COLO668 (cell line): ENCODE data around the gene NLGN1.
"Not testable (repeated sequence)": the region's sequence is repeated elsewhere in the genome, so short reads cannot be mapped to it uniquely, and the experiment has no call there.

Experiments
- DNase-seq: peaks from one replicate; lab custom pipeline; 2025; ENCODE audit not compliant: unreplicated experiment; lab: John Stamatoyannopoulos, UW

The NLGN1 gene

DNA sequence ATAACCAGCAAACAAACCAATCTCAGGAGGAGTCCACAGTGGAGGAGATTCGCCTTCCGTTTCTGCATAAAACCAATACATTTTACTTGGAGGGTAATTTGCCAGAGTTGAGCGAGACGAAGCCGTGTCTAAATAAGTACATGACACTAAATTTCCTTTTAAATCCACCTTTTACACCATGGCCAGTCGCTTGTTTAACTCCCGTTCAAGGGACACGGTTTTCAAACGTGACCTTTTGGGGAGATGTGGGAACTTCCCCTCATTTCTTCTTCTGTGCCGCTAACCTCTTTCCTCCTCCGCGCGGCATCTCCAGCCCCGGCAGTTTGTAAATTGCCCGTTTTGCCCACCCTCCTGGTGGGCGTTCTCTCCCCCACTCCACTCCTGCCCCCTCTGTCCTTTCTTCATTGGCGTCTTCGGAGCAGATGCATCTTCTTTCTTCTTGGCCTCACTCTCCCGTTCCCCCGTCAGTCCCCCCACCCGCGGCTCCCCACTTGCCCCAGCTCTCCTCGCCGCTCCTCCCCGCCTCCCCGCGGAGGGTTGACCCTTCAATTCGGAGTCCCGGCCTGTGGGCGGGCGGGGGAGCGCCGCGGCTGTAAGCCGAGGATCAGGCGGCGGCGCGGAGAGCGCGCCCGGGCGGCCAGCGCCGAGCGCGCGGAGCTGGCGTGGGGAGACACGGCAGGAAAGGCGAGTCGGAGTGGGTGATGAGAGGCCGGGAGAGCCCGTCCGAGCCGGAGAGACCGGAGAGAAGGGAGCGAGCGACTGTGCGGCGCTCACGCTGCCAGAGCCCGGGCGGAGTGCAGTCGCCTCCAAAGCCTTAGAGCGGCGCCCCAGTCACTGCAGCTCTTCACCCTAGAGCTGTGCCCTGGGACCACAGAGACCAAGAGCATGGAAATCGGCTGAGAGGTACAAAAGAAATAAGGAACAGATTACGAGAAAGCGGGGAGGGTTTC, at the start of gene NLGN1:
Gene NLGN1, plus strand, starts transcription at position 584 of the 950 bp plus-strand sequence.
- DNase-seq = peak; percentile 75

DNA sequence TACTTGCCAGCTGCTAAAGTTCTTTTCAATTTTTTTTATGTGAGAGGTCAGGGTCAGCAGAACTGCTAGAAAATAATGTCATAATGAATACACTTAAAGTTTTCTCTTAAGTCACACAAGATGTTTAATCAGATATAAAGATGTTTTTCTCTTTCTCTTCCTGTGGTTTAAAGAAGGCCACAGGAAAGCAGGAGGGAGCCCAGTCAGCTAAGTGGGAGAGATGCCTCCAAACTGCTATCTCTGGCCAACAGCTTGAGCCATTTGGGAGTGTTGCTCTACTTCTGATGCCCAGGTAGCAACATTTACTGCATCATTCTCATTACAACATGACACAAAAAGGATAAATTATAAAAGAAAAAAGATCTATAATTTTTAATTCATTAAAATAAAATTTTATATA, 45.7 kb upstream of the NLGN1 start:
- no peak for DNase-seq

DNA sequence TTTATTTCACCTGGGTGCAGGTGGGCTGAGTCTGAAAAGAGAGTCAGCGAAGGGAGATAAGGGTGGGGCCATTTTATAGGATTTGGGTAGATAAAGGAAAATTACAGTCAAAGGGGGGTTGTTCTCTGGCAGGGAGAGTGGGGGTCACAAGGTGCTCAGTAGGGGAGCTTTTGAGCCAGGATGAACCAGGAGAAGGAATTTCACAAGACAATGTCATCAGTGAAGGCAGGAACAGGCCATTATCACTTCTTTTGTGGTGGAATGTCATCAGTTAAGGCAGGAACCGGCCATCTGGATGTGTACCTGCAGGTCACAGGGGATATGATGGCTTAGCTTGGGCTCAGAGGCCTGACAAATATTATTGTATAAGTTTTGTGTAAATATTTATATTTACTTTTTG, 44.4 kb upstream of the NLGN1 start:
- DNase-seq = not testable (repeated sequence)

DNA sequence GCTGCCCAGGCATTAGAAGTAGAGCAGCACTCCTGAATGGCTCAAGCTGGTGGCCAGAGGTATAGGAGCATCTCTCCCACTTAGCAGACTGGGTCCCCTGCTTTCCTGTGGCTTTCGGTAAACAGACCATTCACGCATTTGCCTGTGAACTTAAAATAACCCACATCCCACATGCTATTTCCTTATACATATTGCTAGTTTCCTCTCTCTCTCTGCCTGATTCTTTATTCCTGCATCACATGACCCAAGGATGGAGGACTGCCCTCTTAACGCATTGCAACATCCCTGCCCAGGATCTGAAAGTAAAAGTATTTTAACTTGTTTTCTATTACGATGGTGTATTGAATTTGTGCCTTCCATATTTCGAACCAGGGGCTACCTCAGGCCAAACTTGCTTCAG, 43.4 kb upstream of the NLGN1 start:
- no peak for DNase-seq

DNA sequence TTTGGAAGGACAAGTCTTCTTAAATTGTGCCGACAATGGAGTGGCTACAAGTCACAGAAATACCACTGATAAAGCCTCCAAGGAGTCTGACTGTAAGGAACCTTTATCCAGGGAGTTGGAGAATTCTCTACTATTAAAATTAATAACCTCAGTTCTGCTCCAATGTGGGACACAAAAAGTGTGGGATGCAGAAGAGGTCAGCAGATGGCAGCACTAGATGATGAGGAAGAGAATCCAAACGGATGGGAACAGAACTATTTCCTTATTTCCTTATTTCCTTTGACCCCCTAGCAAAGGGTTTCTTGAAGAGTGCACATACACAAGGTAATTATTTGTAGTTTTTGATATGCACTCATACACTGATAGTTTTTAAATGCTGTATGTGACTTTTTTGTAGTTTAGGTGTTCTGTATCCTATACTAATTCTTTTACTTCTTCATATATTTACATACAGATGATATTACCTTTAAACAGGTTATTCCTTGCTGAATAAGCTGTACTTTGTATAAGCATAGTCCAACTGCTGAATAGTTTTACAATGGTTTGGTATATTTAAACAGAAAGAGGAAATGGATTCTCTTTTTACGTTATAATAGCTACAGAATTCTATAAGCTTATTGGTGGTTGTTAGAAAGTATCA, 25.6 kb upstream of the NLGN1 start:
- peak; percentile 10 for DNase-seq

DNA sequence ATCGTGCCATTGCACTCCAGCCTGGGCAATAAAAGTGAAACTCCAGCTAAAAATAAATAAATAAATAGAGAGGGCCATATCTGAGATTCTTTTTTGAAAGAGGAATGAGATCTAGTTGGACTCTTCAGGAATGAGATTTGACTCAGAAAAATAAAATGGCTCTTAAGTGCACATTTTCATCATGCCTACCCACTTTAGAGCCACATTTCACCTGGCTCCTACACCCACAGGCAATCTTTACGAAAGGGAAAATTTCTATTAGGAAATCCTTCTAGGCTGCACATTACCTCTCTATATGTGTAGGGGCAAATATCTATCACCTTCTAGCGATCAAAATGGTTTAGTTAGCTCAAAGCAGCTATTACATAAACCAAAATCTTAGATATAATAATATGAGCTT, 16.9 kb upstream of the NLGN1 start:
- no peak for DNase-seq

DNA sequence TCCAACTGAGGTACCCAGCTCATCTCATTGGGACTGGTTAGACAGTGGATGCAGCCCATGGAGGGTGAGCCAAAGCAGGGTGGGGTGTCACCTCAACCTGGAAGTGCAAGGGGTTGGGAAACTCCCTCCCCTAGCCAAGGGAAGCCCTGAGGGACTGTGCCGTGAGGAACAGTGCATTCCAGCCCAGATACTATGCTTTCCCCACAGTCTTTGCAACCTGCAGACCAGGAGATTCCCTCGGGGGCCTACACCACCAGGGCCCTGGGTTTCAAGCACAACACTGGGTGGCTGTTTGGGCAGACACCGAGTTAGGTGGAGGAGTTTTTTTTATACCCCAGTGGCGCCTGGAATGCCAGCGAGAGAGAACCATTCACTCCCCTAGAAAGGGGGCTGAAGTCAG, 15.6 kb upstream of the NLGN1 start:
- DNase-seq = not testable (repeated sequence)

DNA sequence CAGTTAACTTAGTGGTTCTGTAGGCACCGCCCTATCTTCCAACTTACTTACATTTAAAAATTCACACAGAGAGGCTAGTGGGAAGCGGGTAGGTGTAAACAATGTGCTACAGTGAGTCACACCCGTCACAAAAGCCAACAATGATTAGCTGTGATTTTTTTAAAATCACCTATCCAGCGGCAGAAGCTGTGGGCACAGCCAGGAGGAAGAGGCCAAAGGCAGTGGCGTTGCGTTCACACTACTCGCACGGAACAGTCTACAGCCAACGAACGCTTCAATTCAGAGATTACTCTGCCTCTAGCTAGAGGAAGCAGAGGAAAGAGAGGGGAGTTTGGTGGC, 2.5 kb upstream of the NLGN1 start:
- DNase-seq = peak; percentile 44

DNA sequence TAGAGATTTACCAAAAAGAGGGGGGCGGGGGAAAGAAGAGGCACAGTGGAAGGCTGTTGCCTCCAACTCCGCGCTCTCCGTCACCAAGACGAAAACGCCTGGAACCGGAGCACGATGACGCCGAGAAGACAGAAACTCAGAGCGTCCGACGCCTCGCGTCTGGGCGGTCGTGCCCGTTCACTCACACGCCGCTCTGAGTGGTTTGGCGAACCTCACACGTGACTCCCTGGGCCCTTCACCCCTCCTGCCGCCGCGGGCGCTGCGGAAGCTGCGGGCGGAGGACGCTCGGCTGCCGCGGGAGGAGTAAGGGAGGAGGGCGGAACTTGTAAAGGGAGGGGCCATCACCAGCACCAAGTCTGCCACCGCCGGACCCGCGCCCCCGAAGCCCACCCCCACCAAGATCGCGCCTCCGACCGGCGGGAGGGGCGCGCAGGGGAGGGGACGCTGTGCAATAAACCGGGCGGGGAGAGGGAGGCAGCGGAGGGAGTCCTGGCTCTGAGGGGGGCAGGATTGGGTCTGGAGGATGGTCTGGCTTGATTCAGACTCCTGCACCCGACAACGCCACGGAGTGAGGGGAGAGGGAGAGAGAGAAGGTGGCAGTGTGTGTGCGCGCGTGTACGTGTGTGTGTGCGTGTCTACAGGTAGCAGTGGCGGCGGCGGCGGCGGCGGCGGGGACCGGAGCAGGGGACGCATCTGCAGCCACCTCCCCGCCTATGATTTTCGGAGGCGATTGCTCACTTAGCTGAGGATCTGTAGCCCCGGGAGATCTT, 1.9 kb upstream of the NLGN1 start:
- peak; percentile 88 for DNase-seq

DNA sequence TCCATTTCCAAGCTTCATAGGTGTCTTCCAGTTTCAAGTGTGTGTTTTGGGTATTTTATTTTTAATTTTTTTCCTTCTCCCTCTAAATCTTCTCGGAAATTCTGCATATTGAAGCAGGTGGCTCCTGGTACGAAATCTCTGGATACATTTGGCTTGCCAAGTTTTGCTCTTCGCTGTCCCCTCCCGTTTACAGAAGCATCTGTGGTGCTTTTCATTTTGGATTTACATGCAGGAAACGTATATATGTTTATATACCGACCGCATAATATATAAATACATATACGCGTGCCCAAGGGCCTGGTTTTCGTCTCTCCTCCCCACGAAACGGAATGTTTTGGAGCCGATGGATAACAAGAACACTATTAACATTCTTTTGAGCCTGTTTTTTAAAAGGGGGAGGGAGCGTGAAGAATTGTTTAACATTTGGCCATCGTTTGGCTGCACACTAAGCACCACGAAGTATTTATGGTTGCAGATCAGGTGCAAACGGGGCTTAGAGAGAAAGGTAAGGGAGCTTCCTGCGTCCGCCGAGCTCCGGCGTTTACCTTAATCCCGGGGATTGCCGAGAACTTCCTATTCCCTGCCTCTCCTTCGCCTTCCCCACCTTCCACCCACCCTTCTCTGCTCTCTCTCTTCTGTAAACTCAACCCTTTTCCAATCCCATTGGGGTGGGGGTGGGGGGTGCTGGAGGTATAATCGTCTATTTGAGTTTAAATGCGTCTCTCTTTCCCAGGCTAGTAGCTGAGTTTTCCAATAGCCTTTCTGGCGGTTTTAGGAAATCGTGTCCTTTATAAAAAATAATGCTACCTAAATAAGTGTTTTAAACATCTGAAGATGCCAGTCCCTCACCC, 1.1 kb upstream of the NLGN1 start:
- DNase-seq = peak; percentile 41

DNA sequence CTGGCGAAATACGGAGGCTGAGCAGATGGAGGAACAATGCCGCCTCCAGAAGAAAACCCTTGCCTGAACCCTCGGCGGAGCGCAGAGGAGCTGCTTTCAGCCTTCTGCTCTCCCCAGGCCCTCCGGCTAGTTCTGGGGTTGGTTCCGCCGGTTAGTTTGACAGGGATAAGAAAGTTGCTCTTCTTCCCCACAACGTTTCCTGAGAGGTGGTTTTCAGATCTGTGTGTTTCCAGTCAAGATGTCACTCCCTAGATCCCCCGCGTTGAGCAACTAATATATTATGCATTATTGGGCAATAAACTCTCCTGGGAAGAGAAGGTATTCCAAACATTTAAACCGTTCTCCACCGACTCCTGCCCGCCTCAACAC, 551 bp downstream of the NLGN1 start:
- DNase-seq = peak; percentile 50

DNA sequence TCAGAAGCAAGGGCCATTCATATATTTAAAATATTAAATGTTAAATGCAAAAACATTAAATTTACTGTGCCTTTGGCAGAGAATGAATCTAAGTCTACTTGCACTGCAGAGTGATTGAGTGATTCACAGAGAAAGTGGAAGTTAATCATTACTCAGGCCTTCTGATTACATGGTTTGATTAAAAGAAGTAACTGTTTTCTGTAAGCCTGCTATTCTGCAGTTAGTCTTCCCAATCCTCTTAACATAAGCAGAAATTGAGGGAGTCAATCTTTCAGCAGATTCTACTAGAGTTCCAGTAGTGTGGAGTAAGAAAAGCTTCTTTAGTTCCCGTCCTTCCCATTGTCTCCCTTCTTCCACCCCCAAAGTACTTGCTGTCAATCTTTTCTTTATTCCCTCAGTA, 1.5 kb downstream of the NLGN1 start:
- no peak for DNase-seq

DNA sequence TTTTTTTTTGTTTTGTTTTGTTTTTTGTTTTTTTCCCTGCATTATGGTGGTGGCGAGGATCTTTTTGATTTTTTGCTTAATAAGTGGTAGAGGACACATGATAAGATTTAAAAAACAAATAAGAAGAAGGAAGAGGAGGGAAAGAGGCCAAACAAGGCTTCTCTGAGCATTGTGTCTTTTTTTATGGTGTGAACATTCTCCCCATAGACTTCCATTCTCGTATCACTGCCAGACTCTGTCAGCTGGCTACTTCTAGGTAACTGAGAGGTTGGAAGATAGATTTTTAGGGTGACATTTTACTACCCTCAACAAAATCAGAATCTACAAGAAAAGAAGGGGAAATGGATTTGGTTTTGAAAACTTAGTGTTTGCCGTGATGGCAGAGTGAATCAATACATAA, 3.8 kb downstream of the NLGN1 start:
- DNase-seq = no peak

DNA sequence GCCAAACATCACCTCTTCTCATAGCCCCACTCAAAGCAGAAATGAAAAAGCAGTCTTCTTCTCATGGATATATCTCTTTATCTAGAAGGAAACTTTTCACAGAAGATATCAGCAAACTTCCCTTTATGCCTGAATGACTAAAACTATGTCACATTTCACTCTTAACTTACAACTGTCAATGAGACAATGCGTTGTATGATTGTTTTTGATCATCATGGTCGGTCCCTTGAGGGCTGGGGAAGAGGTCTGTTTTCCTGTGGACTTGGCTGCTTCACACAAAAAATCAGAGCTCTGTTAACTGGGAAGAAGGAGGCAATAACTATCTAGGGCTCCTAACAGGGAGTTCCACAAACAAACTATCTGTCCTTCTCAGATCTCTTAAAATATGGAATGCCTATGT, 5.1 kb downstream of the NLGN1 start:
- no peak for DNase-seq

DNA sequence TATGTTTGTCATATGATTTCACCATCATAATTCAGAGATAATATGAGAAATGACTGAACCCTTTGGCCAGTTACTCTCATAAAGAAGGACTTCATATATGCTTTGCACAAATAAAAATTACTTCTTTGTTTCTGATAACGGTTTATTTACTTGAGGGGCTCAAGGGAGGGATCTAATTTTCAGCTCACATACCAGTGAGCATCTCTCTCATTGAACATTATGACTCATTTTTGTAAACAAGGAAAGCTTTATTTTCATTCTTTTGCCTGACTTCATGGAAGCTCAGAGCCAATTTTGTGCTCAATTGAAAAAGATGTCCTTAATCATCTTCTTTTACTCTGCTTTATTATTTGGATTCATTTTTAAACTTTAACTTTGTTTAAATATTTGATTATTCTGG, 5.8 kb downstream of the NLGN1 start:
- DNase-seq = no peak

DNA sequence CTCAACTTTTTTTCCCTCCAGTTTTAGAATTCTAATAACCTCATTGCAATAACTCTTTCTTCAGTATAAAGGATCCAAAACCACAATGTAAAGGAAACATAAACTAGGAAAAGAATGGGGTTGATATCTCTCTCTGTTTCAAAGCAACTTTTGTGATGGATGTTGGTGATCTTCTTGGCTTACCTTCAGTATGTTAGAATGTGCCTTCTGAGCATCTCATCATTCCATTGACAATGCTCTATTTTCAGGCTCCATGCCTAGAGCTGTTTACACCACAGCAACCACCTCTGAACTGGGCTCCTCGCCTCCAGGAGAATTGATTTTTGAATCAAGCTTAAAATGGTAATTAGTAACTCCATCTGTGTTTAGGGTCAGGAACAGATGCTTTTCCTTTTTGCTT, 6.6 kb downstream of the NLGN1 start:
- DNase-seq = no peak

DNA sequence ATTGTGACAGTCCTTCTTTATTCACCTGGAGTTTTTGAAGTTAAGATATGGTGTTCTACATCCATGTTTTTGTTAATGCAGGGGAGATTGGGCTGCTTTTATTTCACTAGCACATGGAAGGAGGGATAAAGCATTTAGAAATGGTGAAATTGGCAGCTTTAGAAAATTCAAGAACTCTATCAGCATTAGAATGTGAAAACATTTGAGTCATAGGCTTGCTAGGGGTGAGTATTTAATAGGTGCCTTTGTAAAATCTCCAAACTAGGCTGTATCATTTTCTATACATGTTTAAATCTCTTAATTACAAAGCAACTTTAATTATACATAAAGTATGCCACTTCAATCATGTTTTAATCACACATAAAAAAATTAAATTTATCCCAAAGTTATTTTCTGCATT, 12.9 kb downstream of the NLGN1 start:
- no peak for DNase-seq

DNA sequence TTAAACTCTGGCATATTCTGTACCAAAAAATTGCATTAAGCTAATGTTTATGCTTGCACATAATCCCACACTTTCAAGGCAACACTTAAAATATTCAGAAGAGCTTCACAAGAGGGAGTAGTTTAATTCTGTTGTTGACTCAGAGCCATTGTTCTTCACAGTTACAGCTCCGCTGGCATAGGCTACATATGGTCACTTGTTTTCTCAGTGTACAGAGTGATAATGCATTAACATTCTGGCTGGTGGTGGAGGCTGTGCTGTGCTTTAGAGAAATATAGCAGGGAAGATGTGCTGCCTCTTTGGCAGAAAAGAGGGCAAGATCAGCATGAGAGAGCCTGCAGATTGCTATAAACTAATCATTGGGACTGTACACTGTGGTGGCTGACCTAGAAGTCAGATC, 13.3 kb downstream of the NLGN1 start:
- DNase-seq = no peak

DNA sequence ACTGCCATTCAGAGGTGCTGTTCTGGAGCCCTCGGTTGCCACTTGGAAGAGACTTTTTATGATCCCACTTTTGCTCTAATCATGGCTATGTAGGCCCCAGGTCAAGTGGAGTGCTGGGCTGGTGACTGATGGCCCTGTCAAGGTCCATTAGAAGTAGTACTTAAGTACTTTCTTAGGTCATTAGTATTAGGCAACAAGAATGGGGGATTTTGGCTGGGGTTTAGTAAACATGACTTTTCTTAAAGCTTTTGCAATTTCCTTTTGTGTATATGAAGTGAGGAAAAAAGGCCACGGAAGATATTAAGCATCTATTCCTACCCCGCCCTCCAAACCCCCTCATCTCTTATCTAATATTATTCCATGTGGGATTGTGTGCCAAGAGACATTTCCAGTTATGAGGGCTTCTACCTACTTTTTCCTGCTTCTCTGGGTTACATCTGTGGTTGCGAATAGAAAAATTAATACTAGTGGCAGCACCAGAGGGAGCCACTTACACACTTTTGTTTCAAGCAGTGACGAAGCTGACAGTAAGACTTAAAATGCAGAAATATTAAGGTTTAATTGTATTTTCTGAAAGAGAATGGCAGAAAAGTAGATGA, 13.9 kb downstream of the NLGN1 start:
- no peak for DNase-seq

DNA sequence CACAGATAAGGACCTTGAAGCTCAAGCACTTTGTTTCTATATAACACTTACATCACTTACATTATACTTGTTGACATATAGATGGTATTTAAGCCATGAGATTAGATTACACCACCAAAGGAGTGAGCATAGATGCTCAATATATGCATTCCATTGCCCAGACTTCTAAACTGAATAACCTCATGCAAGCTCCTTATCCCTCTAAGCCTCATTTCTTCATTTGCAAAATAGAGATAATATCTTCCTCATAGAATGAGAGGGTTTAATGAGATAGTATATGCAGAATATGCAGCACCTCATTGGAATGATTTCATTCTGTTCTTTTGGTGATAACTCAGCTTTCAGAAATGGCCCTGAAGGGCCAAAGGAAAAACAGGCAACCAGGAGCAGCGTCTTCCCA, 18.5 kb downstream of the NLGN1 start:
- no peak for DNase-seq

DNA sequence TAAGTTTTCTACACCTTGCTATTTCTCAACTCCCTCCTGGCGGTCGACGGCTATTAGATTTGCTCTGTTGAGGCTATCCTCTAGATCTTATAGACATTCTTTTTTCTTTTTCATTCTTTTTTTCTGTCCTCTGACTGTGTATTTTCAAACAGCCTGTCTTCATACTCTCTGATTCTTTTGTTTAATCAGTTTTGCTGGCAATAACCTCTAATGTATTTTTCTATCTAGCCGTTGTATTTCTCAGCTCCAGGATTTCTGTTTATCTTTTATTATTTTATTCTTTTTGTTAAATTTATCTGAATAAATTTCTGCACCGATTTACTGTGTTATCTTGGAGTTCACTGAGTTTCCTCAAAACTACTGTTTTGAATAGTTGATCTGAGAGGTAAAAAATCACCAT, 31.5 kb downstream of the NLGN1 start:
- DNase-seq = no peak
